ENCODE data around the gene SBF2.

DNA sequence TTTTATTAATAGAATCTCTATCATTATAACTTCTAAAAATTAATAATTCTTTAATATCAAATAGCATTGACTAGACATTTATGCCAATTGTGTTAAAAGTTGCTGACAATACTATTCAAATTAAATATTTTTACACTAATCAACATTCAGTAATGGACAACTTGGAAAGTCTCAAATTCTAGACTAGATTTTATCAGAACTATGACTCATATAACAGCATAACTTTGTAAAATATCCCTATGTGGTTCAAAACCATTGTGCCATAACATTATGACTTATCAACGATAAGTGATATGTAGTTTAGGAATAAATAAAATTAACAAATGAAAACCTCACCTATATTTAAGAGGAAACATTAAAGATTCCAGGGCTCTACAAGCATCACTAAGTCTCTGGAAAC lies 291.8 kb downstream of the SBF2 start:
- TF ChIP-seq POLR2AphosphoS5 (IDR thresholded peaks at IDR 0.05; ENCODE audit: low read depth, low read length) (no peak), SIN3A (IDR thresholded peaks at IDR 0.05; ENCODE audit: borderline replicate concordance, insufficient read depth, low read length) (no peak), TAF1 (IDR thresholded peaks at IDR 0.05; ENCODE audit: borderline replicate concordance, insufficient read depth, low read length) (no peak), FOXP2 (optimal IDR thresholded peaks at IDR 0.05; ENCODE audit: borderline replicate concordance, extremely low read depth, extremely low read length, insufficient read depth) (no peak)
- TF ChIP-seq, protein P1, sequence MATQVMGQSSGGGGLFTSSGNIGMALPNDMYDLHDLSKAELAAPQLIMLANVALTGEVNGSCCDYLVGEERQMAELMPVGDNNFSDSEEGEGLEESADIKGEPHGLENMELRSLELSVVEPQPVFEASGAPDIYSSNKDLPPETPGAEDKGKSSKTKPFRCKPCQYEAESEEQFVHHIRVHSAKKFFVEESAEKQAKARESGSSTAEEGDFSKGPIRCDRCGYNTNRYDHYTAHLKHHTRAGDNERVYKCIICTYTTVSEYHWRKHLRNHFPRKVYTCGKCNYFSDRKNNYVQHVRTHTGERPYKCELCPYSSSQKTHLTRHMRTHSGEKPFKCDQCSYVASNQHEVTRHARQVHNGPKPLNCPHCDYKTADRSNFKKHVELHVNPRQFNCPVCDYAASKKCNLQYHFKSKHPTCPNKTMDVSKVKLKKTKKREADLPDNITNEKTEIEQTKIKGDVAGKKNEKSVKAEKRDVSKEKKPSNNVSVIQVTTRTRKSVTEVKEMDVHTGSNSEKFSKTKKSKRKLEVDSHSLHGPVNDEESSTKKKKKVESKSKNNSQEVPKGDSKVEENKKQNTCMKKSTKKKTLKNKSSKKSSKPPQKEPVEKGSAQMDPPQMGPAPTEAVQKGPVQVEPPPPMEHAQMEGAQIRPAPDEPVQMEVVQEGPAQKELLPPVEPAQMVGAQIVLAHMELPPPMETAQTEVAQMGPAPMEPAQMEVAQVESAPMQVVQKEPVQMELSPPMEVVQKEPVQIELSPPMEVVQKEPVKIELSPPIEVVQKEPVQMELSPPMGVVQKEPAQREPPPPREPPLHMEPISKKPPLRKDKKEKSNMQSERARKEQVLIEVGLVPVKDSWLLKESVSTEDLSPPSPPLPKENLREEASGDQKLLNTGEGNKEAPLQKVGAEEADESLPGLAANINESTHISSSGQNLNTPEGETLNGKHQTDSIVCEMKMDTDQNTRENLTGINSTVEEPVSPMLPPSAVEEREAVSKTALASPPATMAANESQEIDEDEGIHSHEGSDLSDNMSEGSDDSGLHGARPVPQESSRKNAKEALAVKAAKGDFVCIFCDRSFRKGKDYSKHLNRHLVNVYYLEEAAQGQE (IDR thresholded peaks at IDR 0.05; ENCODE audit: insufficient read depth in 1 of 2, low read depth in 2 of 2, low read length in 2 of 2) = no peak

Data from PFSK-1 (cell line).